Thyroid gland (tissue), 4 donors: Measurements from ENCODE around the gene GAS5. TPM values are rescaled to one million over a fixed set of nuclear protein-coding genes. Genes with fewer than 3 reads are reported as not detected.

ENCODE experiments used
- DNase-seq, 2 donors: peaks; one replicate each; pipeline ENCODE4 v3.0.0-alpha.2; 2019
- H3K27ac ChIP-seq, 3 donors: fragments of 200-600 bp; sonication (generic); 1 replicate in 2 of 3; 2 replicates in 1 of 3; pipeline ENCODE4 v1.5.1; 2016 to 2019; ENCODE audit warnings: mild to moderate bottlenecking in 1 of 3, moderate library complexity in 1 of 3
- H3K27me3 ChIP-seq: fragments of 200-600 bp; sonication (generic); one replicate; pipeline ENCODE4 v1.5.1; 2019
- H3K36me3 ChIP-seq, 2 donors: fragments of 200-600 bp; sonication (generic); one replicate each; pipeline ENCODE4 v1.5.1; 2016 to 2019
- H3K4me1 ChIP-seq, 2 donors: fragments of 200-600 bp; sonication (generic); one replicate each; pipeline ENCODE4 v1.5.1; 2017 to 2019
- H3K4me3 ChIP-seq, 3 donors: fragments of 200-600 bp; sonication (generic); replicated peaks in 1 of 3; 1 replicate in 2 of 3; 2 replicates in 1 of 3; pipeline ENCODE4 v1.5.1; 2016; ENCODE audit warnings: mild to moderate bottlenecking in 1 of 3
- H3K9me3 ChIP-seq: fragments of 200-600 bp; sonication (generic); one replicate; pipeline ENCODE4 v1.5.1; 2017
- POLR2A ChIP-seq, 2 donors: fragments of 450-650 bp; IDR thresholded peaks; one replicate each; pipeline ENCODE4 v1.6.1; 2017; ENCODE audit warnings: antibody characterized with exemption in 2 of 2, mild to moderate bottlenecking in 2 of 2, moderate library complexity in 1 of 2
- WGBS, 2 donors: methylation state at CpG; one replicate each; pipeline ENCODE4 v1.1.5; 2017; 5-methylcytosine and 5-hydroxymethylcytosine counted together
- intact Hi-C: fragments of 100-400 bp; cut with DNase I; formaldehyde crosslinking; loops from one replicate; pipeline ENCODE4 v1.15.1; 2023
- total RNA-seq, 4 donors: library from RNA; depleted of rRNA; stranded (reverse); fragments of >200 nt; gene quantifications; one replicate each; pipeline ENCODE4 v1.2.3, GENCODE V29; 2016
- TF ChIP-seq, protein P1 (sequence below), 6 experiments: fragments of 200-600 bp in 3 of 6; fragments of 450-650 bp in 3 of 6; sonication (generic) in 3 of 6; IDR thresholded peaks; one replicate each; pipeline ENCODE4 v1.5.1; 2016 to 2019; ENCODE audit warnings: antibody characterized with exemption in 6 of 6, mild to moderate bottlenecking in 2 of 6, inconsistent platforms in 1 of 6, moderate library complexity in 1 of 6

Gene GAS5
- total RNA-seq, 4 donors from 2014 or later: 162 to 625 (median 223) TPM

DNA sequence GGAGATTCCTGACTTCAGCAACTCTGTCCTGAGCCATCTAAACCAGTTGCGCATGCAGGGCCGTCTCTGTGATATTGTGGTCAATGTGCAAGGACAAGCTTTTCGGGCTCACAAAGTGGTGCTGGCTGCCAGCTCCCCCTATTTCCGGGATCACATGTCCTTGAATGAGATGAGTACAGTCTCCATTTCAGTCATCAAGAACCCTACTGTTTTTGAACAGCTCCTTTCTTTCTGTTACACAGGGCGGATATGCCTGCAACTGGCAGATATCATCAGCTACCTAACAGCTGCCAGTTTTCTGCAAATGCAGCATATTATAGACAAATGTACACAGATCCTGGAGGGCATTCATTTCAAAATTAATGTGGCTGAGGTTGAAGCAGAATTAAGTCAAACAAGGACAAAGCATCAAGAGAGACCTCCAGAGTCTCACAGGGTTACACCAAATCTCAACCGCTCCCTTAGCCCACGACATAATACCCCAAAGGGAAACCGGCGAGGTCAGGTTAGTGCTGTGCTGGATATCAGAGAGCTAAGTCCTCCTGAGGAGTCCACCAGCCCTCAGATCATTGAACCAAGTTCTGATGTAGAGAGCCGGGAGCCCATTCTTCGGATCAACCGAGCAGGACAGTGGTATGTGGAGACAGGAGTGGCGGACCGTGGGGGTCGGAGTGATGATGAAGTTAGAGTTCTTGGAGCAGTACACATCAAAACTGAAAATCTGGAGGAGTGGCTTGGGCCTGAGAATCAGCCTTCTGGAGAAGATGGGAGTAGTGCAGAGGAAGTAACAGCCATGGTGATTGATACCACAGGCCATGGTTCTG is 2.7 kb upstream of the GAS5 start:
- no peaks in the 10 kb centered on the region for H3K27me3 ChIP-seq
- peaks cover 18 to 20% of the 10 kb centered on the region in 2 donors for H3K4me1 ChIP-seq
- 82 to 85% methylated on average over 15 of the region's 15 CpGs for WGBS, 2 donors
- peaks cover 0 to 5% of the 10 kb centered on the region in 2 donors for H3K36me3 ChIP-seq
- H3K27ac ChIP-seq: no peak overlapping the region
- no peak overlapping the region for H3K4me3 ChIP-seq
- intact Hi-C loops: no loop called here
- no peaks in the 10 kb centered on the region for H3K9me3 ChIP-seq
- peak; percentile 9 to 15 for DNase-seq
- TF ChIP-seq, protein P1, sequence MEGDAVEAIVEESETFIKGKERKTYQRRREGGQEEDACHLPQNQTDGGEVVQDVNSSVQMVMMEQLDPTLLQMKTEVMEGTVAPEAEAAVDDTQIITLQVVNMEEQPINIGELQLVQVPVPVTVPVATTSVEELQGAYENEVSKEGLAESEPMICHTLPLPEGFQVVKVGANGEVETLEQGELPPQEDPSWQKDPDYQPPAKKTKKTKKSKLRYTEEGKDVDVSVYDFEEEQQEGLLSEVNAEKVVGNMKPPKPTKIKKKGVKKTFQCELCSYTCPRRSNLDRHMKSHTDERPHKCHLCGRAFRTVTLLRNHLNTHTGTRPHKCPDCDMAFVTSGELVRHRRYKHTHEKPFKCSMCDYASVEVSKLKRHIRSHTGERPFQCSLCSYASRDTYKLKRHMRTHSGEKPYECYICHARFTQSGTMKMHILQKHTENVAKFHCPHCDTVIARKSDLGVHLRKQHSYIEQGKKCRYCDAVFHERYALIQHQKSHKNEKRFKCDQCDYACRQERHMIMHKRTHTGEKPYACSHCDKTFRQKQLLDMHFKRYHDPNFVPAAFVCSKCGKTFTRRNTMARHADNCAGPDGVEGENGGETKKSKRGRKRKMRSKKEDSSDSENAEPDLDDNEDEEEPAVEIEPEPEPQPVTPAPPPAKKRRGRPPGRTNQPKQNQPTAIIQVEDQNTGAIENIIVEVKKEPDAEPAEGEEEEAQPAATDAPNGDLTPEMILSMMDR (IDR thresholded peaks at IDR 0.05): no peak
- TF ChIP-seq POLR2A (IDR thresholded peaks at IDR 0.05): no peak

DNA sequence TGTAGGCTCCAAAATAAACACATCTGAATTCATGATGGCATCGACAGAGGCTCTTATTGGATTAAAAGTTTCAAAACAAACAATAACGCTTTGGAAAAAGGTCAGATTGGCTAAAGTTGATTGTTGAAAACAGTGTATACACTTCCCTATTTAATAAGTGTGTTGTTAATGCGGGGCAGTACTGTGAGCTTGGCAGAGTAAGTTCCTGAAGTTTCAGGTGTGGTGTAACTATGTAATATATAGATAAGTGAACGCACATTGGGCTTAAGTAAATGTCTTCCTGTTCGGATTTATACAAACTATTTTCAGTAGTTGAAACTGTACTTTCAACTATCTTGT is 1.2 kb upstream of the GAS5 start:
- DNase-seq: no peak
- intact Hi-C loops: loop anchor here (5.0 kb wide), 1 partner anchor 42 kb away; no protein-coding TSS in a partner anchor
- Histone ChIP-seq H3K36me3 (peaks cover 10 to 17% of the 10 kb centered on the region in 2 donors), H3K27me3 (no peaks in the 10 kb centered on the region), H3K4me3 (peak overlapping the region; percentile 37 to 64 (median 60)), H3K9me3 (no peaks in the 10 kb centered on the region), H3K4me1 (peaks cover 18 to 20% of the 10 kb centered on the region in 2 donors), H3K27ac (peak overlapping the region; percentile 88 to 97 (median 88))
- TF ChIP-seq, protein P1 (IDR thresholded peaks at IDR 0.05): no peak
- no peak for TF ChIP-seq POLR2A (IDR thresholded peaks at IDR 0.05)
- WGBS, 2 donors: 3 to 5% methylated on average over 5 of the region's 5 CpGs

DNA sequence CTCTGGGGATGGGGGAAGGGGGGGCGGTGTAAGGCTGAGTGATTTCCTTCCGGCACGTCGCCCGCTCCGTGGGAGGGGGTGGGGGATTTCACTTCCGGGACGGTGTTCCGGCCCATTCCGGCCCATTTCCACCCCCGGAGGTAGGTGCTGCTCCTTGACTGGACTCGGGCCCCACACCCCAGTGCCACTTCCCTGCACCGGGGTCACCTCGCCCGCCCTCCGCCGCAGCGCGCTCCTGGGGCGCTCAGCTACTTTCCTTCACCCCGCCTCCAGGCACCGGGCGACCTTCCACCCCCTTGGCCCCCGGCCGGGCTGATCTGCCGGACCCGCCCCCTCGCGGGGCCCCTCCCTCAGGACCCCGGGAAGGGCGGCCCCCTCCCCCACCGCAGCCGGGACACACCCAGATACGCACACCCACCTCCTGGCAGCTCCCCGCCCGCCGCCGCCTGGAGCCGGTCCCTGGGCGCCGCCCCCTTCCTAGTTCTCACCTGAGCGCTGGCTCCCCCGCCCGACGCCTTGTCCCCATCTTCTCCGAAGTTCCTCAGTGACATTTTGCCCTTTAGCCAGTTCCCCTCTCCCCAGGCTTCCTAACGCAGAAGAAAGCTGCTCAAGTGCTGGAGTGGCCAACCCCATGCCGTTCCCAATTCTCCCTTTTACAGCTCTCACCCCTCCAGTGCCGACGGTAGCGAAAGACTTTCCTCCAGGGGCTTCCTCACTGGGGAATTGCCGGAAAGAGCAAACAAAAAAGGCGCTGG is 654 bp upstream of the GAS5 start, which contains the start of gene ZBTB37:
TSS of gene ZBTB37 (plus strand) at position 115 of the 755 bp plus-strand sequence. CDS start 1,846 bp downstream, outside the sequence.
- H3K9me3 ChIP-seq: no peaks in the 10 kb centered on the region
- TF ChIP-seq, protein P1 (IDR thresholded peaks at IDR 0.05): no peak
- TF ChIP-seq POLR2A (IDR thresholded peaks at IDR 0.05): peak in 1 of 2 donors; percentile 69
- H3K4me3 ChIP-seq: peak within 1 kb of the TSS; percentile 37 to 64 (median 60)
- no peaks in the 10 kb centered on the region for H3K27me3 ChIP-seq
- peaks cover 15 to 21% of the 10 kb centered on the region in 2 donors for H3K36me3 ChIP-seq
- DNase-seq: peak; percentile 96 to 97
- H3K4me1 ChIP-seq: peaks cover 18 to 20% of the 10 kb centered on the region in 2 donors
- intact Hi-C loops: loop anchor here (5.0 kb wide), 1 partner anchor 41 kb away; no protein-coding TSS in a partner anchor
- WGBS, 2 donors: 1% methylated on average over 34 to 41 of the region's 53 CpGs
- peak within 1 kb of the TSS; percentile 88 to 97 (median 88) for H3K27ac ChIP-seq

DNA sequence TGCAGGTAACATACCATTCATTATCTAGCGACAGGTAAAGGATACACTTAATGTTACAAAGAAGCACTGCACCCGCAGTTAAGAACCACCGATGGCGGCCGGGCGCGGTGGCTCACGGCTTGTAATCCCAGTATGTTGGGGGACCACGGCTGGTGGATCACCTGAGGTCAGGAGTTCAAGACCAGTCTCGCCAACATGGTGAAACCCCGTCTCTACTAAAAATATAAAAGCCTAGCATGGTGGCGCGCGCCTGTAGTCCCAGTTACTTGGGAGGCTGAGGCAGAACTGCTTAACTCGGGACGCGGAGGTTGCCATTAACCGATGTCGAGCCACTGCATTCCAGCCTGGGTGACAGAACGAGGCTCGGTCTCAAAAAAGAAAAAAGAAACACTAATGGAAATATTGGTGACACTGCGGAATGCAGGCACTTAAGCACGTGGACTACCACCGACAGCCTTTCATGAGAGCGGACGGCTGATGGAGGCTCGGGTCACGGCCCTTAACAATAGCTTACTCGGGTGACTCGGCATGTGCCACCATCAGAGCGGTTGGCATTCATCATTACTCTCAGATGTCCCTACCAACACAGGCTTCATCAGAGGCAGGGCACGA is 542 bp downstream of the GAS5 start:
- WGBS, 2 donors: 5 to 8% methylated on average over 32 of the region's 32 CpGs
- Histone ChIP-seq H3K4me3 (peak overlapping the region; percentile 19 to 64 (median 47)), H3K27ac (peak overlapping the region; percentile 73 to 97 (median 88)), H3K9me3 (no peaks in the 10 kb centered on the region), H3K27me3 (no peaks in the 10 kb centered on the region), H3K36me3 (peaks cover 23 to 28% of the 10 kb centered on the region in 2 donors), H3K4me1 (peaks cover 18 to 20% of the 10 kb centered on the region in 2 donors)
- intact Hi-C loops: loop anchor here (5.0 kb wide), 1 partner anchor 40 kb away; no protein-coding TSS in a partner anchor
- no peak for TF ChIP-seq POLR2A (IDR thresholded peaks at IDR 0.05)
- TF ChIP-seq, protein P1 (IDR thresholded peaks at IDR 0.05): no peak
- no peak for DNase-seq
